Measurements from ENCODE around the gene DNMT3L. TPM values are rescaled to one million over a fixed set of nuclear protein-coding genes. Genes with fewer than 3 reads are reported as not detected.

Gene DNMT3L
- total and polyA plus RNA-seq, 8 donors: not detected

GRCh38 chr21:44301141-44301540 lies 39.4 kb upstream of the DNMT3L start:
- H3K4me1 ChIP-seq: peaks cover 4 to 36% (median 5%) of the 10 kb centered on the region in 3 donors
- peak in 2 of 6 donors; percentile 43 to 78 for DNase-seq
- TF ChIP-seq CTCF (IDR thresholded peaks at IDR 0.05): no peak

GRCh38 chr21:44300262-44300959 lies 38.7 kb upstream of the DNMT3L start:
- no peaks in the 10 kb centered on the region for H3K36me3 ChIP-seq
- H3K27me3 ChIP-seq: no peaks in the 10 kb centered on the region
- no peak for TF ChIP-seq CTCF (IDR thresholded peaks at IDR 0.05)
- ATAC-seq: peak; percentile 66 to 75 (median 70)
- peaks cover 4 to 36% (median 5%) of the 10 kb centered on the region in 3 donors for H3K4me1 ChIP-seq
- H3K9me3 ChIP-seq: no peaks in the 10 kb centered on the region
- peak overlapping the region; percentile 59 to 85 (median 79) for H3K27ac ChIP-seq
- no peak for FAIRE-seq
- peak; percentile 63 to 92 (median 75) for DNase-seq
- H3K4me3 ChIP-seq: peak overlapping the region; percentile 58 to 77 (median 66)
- WGBS, 2 donors: 1% methylated on average over 34 to 67 of the region's 67 CpGs
- intact Hi-C loops (cut with DNase I): no loop called here

More at GRCh38 chr21:44301141-44301540, 39.4 kb upstream of the DNMT3L start:
- ATAC-seq (no peak), FAIRE-seq (no peak)
- no peaks in the 10 kb centered on the region for H3K9me3 ChIP-seq
- no peaks in the 10 kb centered on the region for H3K27me3 ChIP-seq
- peak overlapping the region in 2 of 4 donors; percentile 58 to 67 for H3K4me3 ChIP-seq
- WGBS, 2 donors: 57 to 64% methylated on average over 13 of the region's 13 CpGs
- intact Hi-C loops (cut with DNase I): no loop called here
- no peaks in the 10 kb centered on the region for H3K36me3 ChIP-seq
- H3K27ac ChIP-seq: peak overlapping the region in 3 of 4 donors; percentile 59 to 85 (median 79)

GRCh38 chr21:44299458-44300261 lies 38.0 kb upstream of the DNMT3L start, which contains the start of gene PFKL:
TSS of gene PFKL (plus strand) at chr21:44300053. CDS start at chr21:44300106, 53 bp downstream.
- intact Hi-C loops (cut with DNase I): no loop called here
- peak; percentile 66 to 91 (median 74) for DNase-seq
- Histone ChIP-seq H3K4me3 (peak within 1 kb of the TSS; percentile 58 to 77 (median 66)), H3K27me3 (no peaks in the 10 kb centered on the region), H3K27ac (peak within 1 kb of the TSS; percentile 62 to 85 (median 79)), H3K4me1 (peaks cover 4 to 36% (median 5%) of the 10 kb centered on the region in 3 donors), H3K36me3 (no peaks in the 10 kb centered on the region), H3K9me3 (no peaks in the 10 kb centered on the region)
- peak; percentile 65 to 78 (median 70) for ATAC-seq
- TF ChIP-seq CTCF (IDR thresholded peaks at IDR 0.05): no peak
- FAIRE-seq: no peak
- 1% methylated on average over 26 to 94 of the region's 94 CpGs for WGBS, 2 donors

- 26 to 33% methylated on average over 10 of the region's 10 CpGs for WGBS, 2 donors
- no peaks in the 10 kb centered on the region for H3K9me3 ChIP-seq
- H3K36me3 ChIP-seq: no peaks in the 10 kb centered on the region
- H3K4me3 ChIP-seq: peak overlapping the region; percentile 58 to 77 (median 66)
- no peak for TF ChIP-seq CTCF (IDR thresholded peaks at IDR 0.05)
- FAIRE-seq: no peak
- H3K27me3 ChIP-seq: no peaks in the 10 kb centered on the region
- peak overlapping the region; percentile 62 to 85 (median 79) for H3K27ac ChIP-seq
- peaks cover 4 to 36% (median 5%) of the 10 kb centered on the region in 3 donors for H3K4me1 ChIP-seq
- DNase-seq: no peak
- ATAC-seq: no peak
- intact Hi-C loops (cut with DNase I): no loop called here
These were observed 37.4 kb upstream of the DNMT3L start for GRCh38 chr21:44299085-44299457.

All from pancreas (tissue), 10 donors.